PC-3 (cell line): ENCODE results near the gene TRIM47. TPM values are rescaled to one million over a fixed set of nuclear protein-coding genes. Genes with fewer than 3 reads are reported as not detected.

Experiments
- ATAC-seq: fragments of 200-7000 bp; cut with Tn5 transposase; 2 replicates; pipeline ENCODE4 v1.9.1; 2020; ENCODE audit warnings: mild to moderate bottlenecking, moderate library complexity
- BruUV-seq: library from RNA; stranded (reverse); fragments of 400-500 nt; replicated peaks from 2 replicates; lab custom pipeline; 2021; lab: Mats Ljungman, UMichigan
- CTCF ChIA-PET: fragments of 300-600 bp; sonication (Branson Sonifier 250); formaldehyde crosslinking; loops from one replicate; lab custom pipeline; 2022; ENCODE audit warnings: antibody characterized with exemption; lab: Charles Lee
- POLR2A ChIA-PET: fragments of 300-600 bp; sonication (Branson Sonifier 250); formaldehyde crosslinking; loops from one replicate; lab custom pipeline; 2022; ENCODE audit warnings: antibody characterized with exemption; ENCODE audit not compliant: unreplicated experiment; lab: Charles Lee
- DNase-seq: peaks from one replicate; pipeline ENCODE4 v3.0.0-alpha.2; 2015
- H2AFZ ChIP-seq: fragments of 300-600 bp; sonication (generic); 2 replicates; pipeline ENCODE4 v1.6.0; 2016; ENCODE audit warnings: antibody characterized with exemption, low read length
- H3F3A ChIP-seq: fragments of 300-600 bp; sonication (generic); one replicate; pipeline ENCODE4 v1.6.0; 2017; ENCODE audit warnings: antibody characterized with exemption, low read length, control low read depth, mild to moderate bottlenecking; ENCODE audit not compliant: unreplicated experiment
- H3K27ac ChIP-seq: fragments of 300-600 bp; sonication (generic); 2 replicates; pipeline ENCODE4 v1.5.1; 2016; ENCODE audit warnings: mild to moderate bottlenecking, low read length
- H3K27me3 ChIP-seq: fragments of 300-600 bp; sonication (generic); 2 replicates; pipeline ENCODE4 v1.6.1; 2016; ENCODE audit warnings: low read length, mixed read lengths
- H3K36me3 ChIP-seq: fragments of 300-600 bp; sonication (generic); 2 replicates; pipeline ENCODE4 v1.6.1; 2016; ENCODE audit warnings: low read depth, mixed run types, low read length, mixed read lengths
- H3K4me1 ChIP-seq: fragments of 300-600 bp; sonication (generic); 2 replicates; pipeline ENCODE4 v1.5.1; 2016; ENCODE audit warnings: low read length; ENCODE audit not compliant: insufficient read depth
- H3K4me2 ChIP-seq: fragments of 300-600 bp; sonication (generic); 2 replicates; pipeline ENCODE4 v1.6.0; 2016; ENCODE audit warnings: low read length
- H3K4me3 ChIP-seq: fragments of 300-600 bp; sonication (generic); 2 replicates; pipeline ENCODE4 v1.5.1; 2016; ENCODE audit warnings: mild to moderate bottlenecking, low read length, mixed read lengths
- H3K79me2 ChIP-seq: fragments of 300-600 bp; sonication (generic); 2 replicates; pipeline ENCODE4 v1.6.1; 2017; ENCODE audit warnings: low read length, mixed read lengths
- H3K9ac ChIP-seq: fragments of 300-600 bp; sonication (generic); 2 replicates; pipeline ENCODE4 v1.6.0; 2016; ENCODE audit warnings: mild to moderate bottlenecking, low read length
- H3K9me2 ChIP-seq: fragments of 300-600 bp; sonication (generic); replicated peaks from 2 replicates; pipeline ENCODE4 v1.6.1; 2016; ENCODE audit warnings: mixed run types, low read length, mixed read lengths
- H3K9me3 ChIP-seq: fragments of 300-600 bp; sonication (generic); 2 replicates; pipeline ENCODE4 v1.6.1; 2016; ENCODE audit warnings: low read length, mixed read lengths
- H4K20me1 ChIP-seq: fragments of 300-600 bp; sonication (generic); 2 replicates; pipeline ENCODE4 v1.6.1; 2016; ENCODE audit warnings: low read length, mixed read lengths
- CTCF ChIP-seq: fragments of 300-600 bp; sonication (generic); conservative IDR thresholded peaks from 2 replicates; pipeline ENCODE4 v1.5.1; 2017; ENCODE audit warnings: antibody characterized with exemption, low read depth, mild to moderate bottlenecking, low read length
- EZH2 ChIP-seq: fragments of 300-600 bp; sonication (generic); IDR thresholded peaks from one replicate; pipeline ENCODE4 v1.6.1; 2017; ENCODE audit warnings: antibody characterized with exemption, mild to moderate bottlenecking, low read length; ENCODE audit not compliant: unreplicated experiment
- EZH2phosphoT487 ChIP-seq: fragments of 300-600 bp; sonication (generic); IDR thresholded peaks from 2 replicates; pipeline ENCODE4 v1.6.1; 2018; ENCODE audit warnings: mild to moderate bottlenecking, antibody characterized with exemption, low read length, borderline replicate concordance
- intact Hi-C: fragments of 100-400 bp; cut with micrococcal nuclease; formaldehyde crosslinking; loops from 2 replicates; pipeline ENCODE4 v1.9.0; 2023
- total RNA-seq: library from RNA; depleted of rRNA; stranded (reverse); fragments of >200 nt; gene quantifications from 2 replicates; pipeline ENCODE4 v1.2.3, GENCODE V29; 2014

Gene TRIM47
- total RNA-seq, 1 experiment from 2014 or later: 73.7 TPM

DNA sequence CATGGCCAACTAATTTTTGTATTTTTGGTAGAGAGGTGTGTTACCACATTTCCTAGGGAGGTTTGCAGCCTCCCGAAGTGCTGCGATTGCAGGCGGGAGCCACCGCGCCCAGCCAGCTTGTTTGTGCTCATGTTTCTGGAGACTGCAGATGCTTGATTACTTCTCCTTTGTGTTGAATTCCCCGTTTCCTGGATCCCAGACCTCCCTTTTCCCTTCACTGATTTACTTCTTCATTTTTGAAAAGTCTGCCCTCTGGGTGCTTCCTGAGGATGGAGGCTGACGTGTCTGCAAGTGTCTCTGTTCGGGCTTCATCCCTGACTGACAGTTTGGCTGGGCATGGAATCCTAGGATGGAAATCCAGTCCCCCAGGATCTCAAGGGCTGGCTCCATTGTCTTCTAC lies 7.0 kb upstream of the TRIM47 start:
- POLR2A ChIA-PET: no interaction called here
- no peak for ATAC-seq
- Histone ChIP-seq H4K20me1 (no peaks in the 10 kb centered on the region), H3K4me1 (no peaks in the 10 kb centered on the region), H3F3A (no peaks in the 10 kb centered on the region), H3K27ac (no peak overlapping the region), H3K79me2 (no peaks in the 10 kb centered on the region), H3K4me3 (no peak overlapping the region), H3K27me3 (no peaks in the 10 kb centered on the region), H2AFZ (no peak overlapping the region), H3K4me2 (no peak overlapping the region), H3K9me2 (no peaks in the 10 kb centered on the region), H3K9ac (no peak overlapping the region), H3K9me3 (no peaks in the 10 kb centered on the region), H3K36me3 (no peaks in the 10 kb centered on the region; the same call in 1 of the 2 replicates)
- BruUV-seq: no TSS peak
- DNase-seq: no peak
- intact Hi-C loops: no loop called here
- CTCF ChIA-PET: no interaction called here
- TF ChIP-seq CTCF: no peak
- TF ChIP-seq EZH2phosphoT487: no peak
- no peak for TF ChIP-seq EZH2

- intact Hi-C loops: no loop called here
- no peak for ATAC-seq
- ChIA-PET CTCF (interaction anchor here (0.6 kb wide), 1 partner anchor 15 kb away, joined by 8 read pairs; the partner anchor contains the start of gene TRIM65), POLR2A (interaction anchor here (0.6 kb wide), 3 partner anchors 9 to 115 kb away, joined by 4 to 8 read pairs (median 4); no protein-coding TSS in a partner anchor)
- Histone ChIP-seq H3K9ac (no peak overlapping the region), H3F3A (no peaks in the 10 kb centered on the region), H3K4me1 (peaks cover 2% of the 10 kb centered on the region), H4K20me1 (no peaks in the 10 kb centered on the region), H2AFZ (no peak overlapping the region), H3K9me2 (no peaks in the 10 kb centered on the region), H3K79me2 (peaks cover 8% of the 10 kb centered on the region), H3K9me3 (no peaks in the 10 kb centered on the region), H3K4me3 (no peak overlapping the region), H3K36me3 (no peaks in the 10 kb centered on the region), H3K4me2 (no peak overlapping the region), H3K27me3 (no peaks in the 10 kb centered on the region), H3K27ac (no peak overlapping the region)
- DNase-seq: no peak
- BruUV-seq: no TSS peak
- TF ChIP-seq EZH2phosphoT487: no peak
- no peak for TF ChIP-seq CTCF
- no peak for TF ChIP-seq EZH2
These were observed 3.5 kb upstream of the TRIM47 start for GRCh38 chr17:75881678-75882454.

- H3K79me2 ChIP-seq: peaks cover 20% of the 10 kb centered on the region
- no peaks in the 10 kb centered on the region for H3K36me3 ChIP-seq
- no peak overlapping the region for H3K27ac ChIP-seq
- H3K27me3 ChIP-seq: no peaks in the 10 kb centered on the region
- no TSS peak for BruUV-seq
- CTCF ChIA-PET: no interaction called here
- H3K9me3 ChIP-seq: no peaks in the 10 kb centered on the region
- ATAC-seq: no peak
- no peak overlapping the region for H3K4me3 ChIP-seq
- H3K4me1 ChIP-seq: peaks cover 18% of the 10 kb centered on the region
- no peaks in the 10 kb centered on the region for H3K9me2 ChIP-seq
- H3F3A ChIP-seq: no peaks in the 10 kb centered on the region
- no peak overlapping the region for H2AFZ ChIP-seq
- no peak for DNase-seq
- POLR2A ChIA-PET: no interaction called here
- H3K9ac ChIP-seq: no peak overlapping the region
- H3K4me2 ChIP-seq: no peak overlapping the region
- H4K20me1 ChIP-seq: no peaks in the 10 kb centered on the region
- intact Hi-C loops: no loop called here
- no peak for TF ChIP-seq EZH2phosphoT487
- no peak for TF ChIP-seq EZH2
- no peak for TF ChIP-seq CTCF
These were observed 1.9 kb upstream of the TRIM47 start for GRCh38 chr17:75880266-75880665.
